GM23338 (cell line): Measurements from ENCODE around the gene PFN1. TPM values are rescaled to one million over a fixed set of nuclear protein-coding genes. Genes with fewer than 3 reads are reported as not detected.

Source experiments
- ATAC-seq: fragments of 200-7000 bp; cut with Tn5 transposase; 3 replicates; pipeline ENCODE4 v1.9.1; 2020
- DNase-seq: peaks from one replicate; pipeline ENCODE4 v3.0.0-alpha.2; 2015; ENCODE audit warnings: low spot score
- H2AFZ ChIP-seq: fragments of 200-600 bp; sonication (generic); 2 replicates; pipeline ENCODE4 v1.8.0; 2016; ENCODE audit warnings: antibody characterized with exemption, mild to moderate bottlenecking, moderate library complexity
- H3F3A ChIP-seq: fragments of 200-600 bp; sonication (generic); replicated peaks from 2 replicates; pipeline ENCODE4 v1.8.0; 2017; ENCODE audit warnings: antibody characterized with exemption, mixed run types, low read depth
- H3K27ac ChIP-seq: fragments of 200-600 bp; sonication (generic); 2 replicates; pipeline ENCODE4 v1.6.1; 2016; ENCODE audit warnings: low read depth
- H3K27me3 ChIP-seq: fragments of 200-600 bp; sonication (generic); 2 replicates; pipeline ENCODE4 v1.8.0; 2016; ENCODE audit warnings: mild to moderate bottlenecking, mixed run types, moderate library complexity; ENCODE audit not compliant: insufficient read depth
- H3K36me3 ChIP-seq: fragments of 200-600 bp; sonication (generic); 2 replicates; pipeline ENCODE4 v1.8.0; 2016; ENCODE audit warnings: mild to moderate bottlenecking; ENCODE audit not compliant: insufficient read depth
- H3K4me1 ChIP-seq: fragments of 200-600 bp; sonication (generic); 2 replicates; pipeline ENCODE4 v1.8.0; 2016; ENCODE audit warnings: mild to moderate bottlenecking, moderate library complexity; ENCODE audit not compliant: insufficient read depth
- H3K4me2 ChIP-seq: fragments of 200-600 bp; sonication (generic); 2 replicates; pipeline ENCODE4 v1.7.1; 2017; ENCODE audit warnings: mixed run types
- H3K4me3 ChIP-seq: fragments of 200-600 bp; sonication (generic); 2 replicates; pipeline ENCODE4 v1.6.1; 2016; ENCODE audit warnings: mixed run types
- H3K79me2 ChIP-seq: fragments of 200-600 bp; sonication (generic); replicated peaks from 2 replicates; pipeline ENCODE4 v1.8.0; 2017; ENCODE audit warnings: mild to moderate bottlenecking; ENCODE audit not compliant: insufficient read depth
- H3K9me2 ChIP-seq: fragments of 200-600 bp; sonication (generic); 2 replicates; pipeline ENCODE4 v1.8.0; 2017; ENCODE audit not compliant: insufficient read depth
- H4K20me1 ChIP-seq: fragments of 200-600 bp; sonication (generic); replicated peaks from 2 replicates; pipeline ENCODE4 v1.8.0; 2017; ENCODE audit warnings: mild to moderate bottlenecking; ENCODE audit not compliant: insufficient read depth
- H3K27ac Mint-ChIP-seq: 2 replicates; pipeline ENCODE4 v1.8.0; 2020; ENCODE audit warnings: inconsistent platforms, mild to moderate bottlenecking, moderate library complexity, mixed read lengths
- H3K27me3 Mint-ChIP-seq: 3 replicates; pipeline ENCODE4 v1.8.0; 2022; ENCODE audit warnings: low read depth, mild to moderate bottlenecking, moderate library complexity, mixed read lengths, inconsistent platforms; ENCODE audit not compliant: insufficient read depth, poor library complexity
- H3K36me3 Mint-ChIP-seq: 3 replicates; pipeline ENCODE4 v1.8.0; 2021; ENCODE audit warnings: low read depth, mild to moderate bottlenecking, inconsistent platforms, moderate library complexity, mixed read lengths
- H3K4me1 Mint-ChIP-seq: 3 replicates; pipeline ENCODE4 v1.8.0; 2020; ENCODE audit warnings: mild to moderate bottlenecking, inconsistent platforms, mixed read lengths
- H3K4me3 Mint-ChIP-seq: 3 replicates; pipeline ENCODE4 v1.8.0; 2021; ENCODE audit warnings: moderate library complexity, mild to moderate bottlenecking, inconsistent platforms, mixed read lengths
- H3K9me3 Mint-ChIP-seq: 3 replicates; pipeline ENCODE4 v1.8.0; 2020; ENCODE audit warnings: moderate library complexity, mild to moderate bottlenecking, inconsistent platforms, mixed read lengths
- EZH2phosphoT487 ChIP-seq: fragments of 200-600 bp; sonication (generic); IDR thresholded peaks from one replicate; pipeline ENCODE4 v1.8.1; 2018; ENCODE audit warnings: antibody characterized with exemption; ENCODE audit not compliant: unreplicated experiment
- NANOG ChIP-seq: IDR thresholded peaks from 2 replicates; pipeline ENCODE4 v1.6.1; 2016; ENCODE audit warnings: antibody characterized with exemption, borderline replicate concordance
- POLR2AphosphoS5 ChIP-seq: IDR thresholded peaks from 2 replicates; pipeline ENCODE4 v1.6.1; 2016; ENCODE audit warnings: antibody characterized with exemption, low read depth
- REST ChIP-seq: IDR thresholded peaks from one replicate; pipeline ENCODE4 v1.6.1; 2018; ENCODE audit warnings: antibody characterized with exemption; ENCODE audit not compliant: unreplicated experiment
- ZNF114 ChIP-seq: fragments of 250-450 bp; sonication (Bioruptor Pico); IDR thresholded peaks from 2 replicates; pipeline ENCODE4 v1.5.0; 2020; ENCODE audit warnings: mild to moderate bottlenecking, moderate library complexity
- polyA plus RNA-seq: library from polyadenylated mRNA; unstranded; fragments of >200 nt; fragmentation: Nextera tagmentation; extraction: Ambion mirVana; gene quantifications from 2 replicates; pipeline ENCODE4 v1.2.1, GENCODE V29; 2016
- total RNA-seq: library from RNA; depleted of rRNA; stranded (reverse); fragments of >200 nt; shearing (Covaris generic); gene quantifications from 2 replicates; pipeline ENCODE4 v1.2.3, GENCODE V29; 2014
- TF ChIP-seq, protein P1 (sequence below), 2 experiments: fragments of 200-600 bp in 1 of 2; sonication (generic) in 1 of 2; conservative IDR thresholded peaks; 2 replicates each; pipeline versions ENCODE4 v1.5.1 to v1.6.1; 2016 to 2017; ENCODE audit warnings: antibody characterized with exemption in 2 of 2, low read depth in 2 of 2, mild to moderate bottlenecking in 2 of 2, moderate library complexity in 1 of 2

PFN1 gene
- total and polyA plus RNA-seq, 2 experiments from 2014 or later, result 2,002 to 3,709 TPM

DNA sequence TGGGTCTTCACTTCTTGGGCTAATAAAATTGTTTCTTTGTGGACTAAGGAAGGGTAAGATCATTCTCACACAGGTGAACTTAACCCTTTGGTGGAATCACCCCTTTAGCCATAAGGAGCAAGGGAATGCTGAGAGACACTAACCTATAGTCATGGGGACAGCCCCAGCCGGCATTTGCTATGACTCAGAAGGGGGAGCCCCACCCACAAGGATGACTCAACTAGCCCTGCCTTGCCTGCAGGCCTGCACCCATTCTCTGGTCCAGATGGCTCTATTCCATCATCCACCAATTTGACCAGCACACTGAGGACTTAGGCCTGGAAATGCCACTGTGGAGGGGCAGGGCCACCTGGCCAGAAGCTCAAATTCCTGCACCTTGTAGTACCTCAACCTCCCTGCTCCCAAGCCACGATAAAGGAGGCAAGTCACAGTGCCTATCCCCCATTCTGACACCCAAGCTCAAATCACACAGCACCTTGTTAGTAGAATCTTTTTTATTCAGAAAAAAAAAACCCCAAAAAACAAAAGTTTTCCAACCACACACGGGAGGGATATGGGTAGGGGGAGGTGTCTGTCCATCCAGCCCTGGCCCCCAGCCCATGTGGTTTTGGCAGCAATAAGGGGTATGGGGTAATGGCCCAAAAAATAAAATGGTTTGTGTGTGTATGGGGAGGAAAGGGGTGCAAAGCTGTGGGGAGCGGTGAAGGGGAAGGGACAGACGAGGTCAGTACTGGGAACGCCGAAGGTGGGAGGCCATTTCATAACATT, 3.0 kb downstream of the PFN1 start:
- H3K36me3 Mint-ChIP-seq, result peaks cover 70% of the 10 kb centered on the region
- Histone ChIP-seq H3K79me2 (peaks cover 58% of the 10 kb centered on the region), H4K20me1 (peaks cover 34% of the 10 kb centered on the region), H3K36me3 (peaks cover 21% of the 10 kb centered on the region), H3K4me2 (peak overlapping the region; percentile 96), H3K27ac (peak overlapping the region; percentile 100), H3K27me3 (no peaks in the 10 kb centered on the region), H3K4me1 (peaks cover 34% of the 10 kb centered on the region), H2AFZ (no peak overlapping the region), H3K9me2 (no peaks in the 10 kb centered on the region), H3K4me3 (peak overlapping the region; percentile 96), H3F3A (peaks cover 58% of the 10 kb centered on the region)
- H3K27ac Mint-ChIP-seq, result peak overlapping the region; percentile 92
- TF ChIP-seq POLR2AphosphoS5 (peak; percentile 53), REST (no peak)
- no peaks in the 10 kb centered on the region; the same call in 2 of the 3 replicates for H3K9me3 Mint-ChIP-seq
- ATAC-seq (no peak), DNase-seq (peak; percentile 53)
- H3K4me1 Mint-ChIP-seq, result peaks cover 38% of the 10 kb centered on the region
- peaks cover 30% of the 10 kb centered on the region for H3K27me3 Mint-ChIP-seq
- peak overlapping the region; percentile 92 for H3K4me3 Mint-ChIP-seq

- peak overlapping the region; percentile 96; the same call in 1 of the 2 replicates for H3K4me3 ChIP-seq
- no peaks in the 10 kb centered on the region for H3K27me3 ChIP-seq
- H3K4me1 ChIP-seq, result peaks cover 34% of the 10 kb centered on the region
- H3K9me2 ChIP-seq, result no peaks in the 10 kb centered on the region
- DNase-seq (peak; percentile 23), ATAC-seq (no peak)
- peaks cover 58% of the 10 kb centered on the region for H3F3A ChIP-seq
- H3K4me2 ChIP-seq, result peak overlapping the region; percentile 96
- peaks cover 38% of the 10 kb centered on the region for H3K4me1 Mint-ChIP-seq
- H3K36me3 ChIP-seq, result peaks cover 21% of the 10 kb centered on the region
- peak overlapping the region; percentile 92 for H3K27ac Mint-ChIP-seq
- H3K9me3 Mint-ChIP-seq, result no peaks in the 10 kb centered on the region; the same call in 2 of the 3 replicates
- H4K20me1 ChIP-seq, result peaks cover 34% of the 10 kb centered on the region
- peaks cover 74% of the 10 kb centered on the region for H3K36me3 Mint-ChIP-seq
- no peak overlapping the region for H2AFZ ChIP-seq
- H3K4me3 Mint-ChIP-seq, result peak overlapping the region; percentile 92; the same call in 2 of the 3 replicates
- peaks cover 36% of the 10 kb centered on the region for H3K27me3 Mint-ChIP-seq
- peaks cover 58% of the 10 kb centered on the region for H3K79me2 ChIP-seq
- peak overlapping the region; percentile 100 for H3K27ac ChIP-seq
- TF ChIP-seq NANOG, result no peak
- TF ChIP-seq EZH2phosphoT487, result no peak
- TF ChIP-seq REST, result no peak
- TF ChIP-seq ZNF114 (CRISPR knock-in tag), result no peak
- TF ChIP-seq, protein P1, sequence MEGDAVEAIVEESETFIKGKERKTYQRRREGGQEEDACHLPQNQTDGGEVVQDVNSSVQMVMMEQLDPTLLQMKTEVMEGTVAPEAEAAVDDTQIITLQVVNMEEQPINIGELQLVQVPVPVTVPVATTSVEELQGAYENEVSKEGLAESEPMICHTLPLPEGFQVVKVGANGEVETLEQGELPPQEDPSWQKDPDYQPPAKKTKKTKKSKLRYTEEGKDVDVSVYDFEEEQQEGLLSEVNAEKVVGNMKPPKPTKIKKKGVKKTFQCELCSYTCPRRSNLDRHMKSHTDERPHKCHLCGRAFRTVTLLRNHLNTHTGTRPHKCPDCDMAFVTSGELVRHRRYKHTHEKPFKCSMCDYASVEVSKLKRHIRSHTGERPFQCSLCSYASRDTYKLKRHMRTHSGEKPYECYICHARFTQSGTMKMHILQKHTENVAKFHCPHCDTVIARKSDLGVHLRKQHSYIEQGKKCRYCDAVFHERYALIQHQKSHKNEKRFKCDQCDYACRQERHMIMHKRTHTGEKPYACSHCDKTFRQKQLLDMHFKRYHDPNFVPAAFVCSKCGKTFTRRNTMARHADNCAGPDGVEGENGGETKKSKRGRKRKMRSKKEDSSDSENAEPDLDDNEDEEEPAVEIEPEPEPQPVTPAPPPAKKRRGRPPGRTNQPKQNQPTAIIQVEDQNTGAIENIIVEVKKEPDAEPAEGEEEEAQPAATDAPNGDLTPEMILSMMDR (conservative IDR thresholded peaks at IDR 0.05; ENCODE audit: low read depth in 2 of 2), result no peak
- TF ChIP-seq POLR2AphosphoS5, result no peak; the same call in 1 of the 2 replicates
Observed at GRCh38 chr17:4944554-4945175, 3.7 kb downstream of the PFN1 start.
